UCSD-AML1 (cell line): ENCODE measurements around the gene EPB41L1.
"Not testable (repeated sequence)": the region's sequence is repeated elsewhere in the genome, so short reads cannot be mapped to it uniquely, and the experiment has no call there.

ENCODE experiments used
- DNase-seq: peaks from one replicate; lab custom pipeline; 2025; ENCODE audit not compliant: unreplicated experiment; lab: John Stamatoyannopoulos, UW

EPB41L1 gene

DNA sequence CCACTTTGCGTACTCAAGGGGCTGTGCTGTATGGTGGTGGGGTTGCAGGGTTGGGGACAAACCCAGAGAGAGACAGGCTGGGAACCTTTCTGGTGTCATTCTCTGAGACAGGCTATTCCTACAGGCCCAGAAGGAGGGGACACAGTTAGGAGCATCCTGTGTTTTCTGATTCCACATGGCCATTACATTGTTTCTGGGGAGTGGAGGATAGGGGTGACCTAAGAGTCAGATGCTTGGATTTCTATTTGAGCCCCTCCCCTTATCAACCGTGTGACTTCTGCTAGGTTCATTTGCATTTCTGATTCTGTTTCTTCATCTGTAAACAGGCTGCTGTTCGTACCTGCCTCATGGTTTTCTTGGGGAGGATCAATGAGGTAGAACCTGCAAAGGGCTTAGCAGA, 29.4 kb upstream of the EPB41L1 start:
- no peak for DNase-seq

DNA sequence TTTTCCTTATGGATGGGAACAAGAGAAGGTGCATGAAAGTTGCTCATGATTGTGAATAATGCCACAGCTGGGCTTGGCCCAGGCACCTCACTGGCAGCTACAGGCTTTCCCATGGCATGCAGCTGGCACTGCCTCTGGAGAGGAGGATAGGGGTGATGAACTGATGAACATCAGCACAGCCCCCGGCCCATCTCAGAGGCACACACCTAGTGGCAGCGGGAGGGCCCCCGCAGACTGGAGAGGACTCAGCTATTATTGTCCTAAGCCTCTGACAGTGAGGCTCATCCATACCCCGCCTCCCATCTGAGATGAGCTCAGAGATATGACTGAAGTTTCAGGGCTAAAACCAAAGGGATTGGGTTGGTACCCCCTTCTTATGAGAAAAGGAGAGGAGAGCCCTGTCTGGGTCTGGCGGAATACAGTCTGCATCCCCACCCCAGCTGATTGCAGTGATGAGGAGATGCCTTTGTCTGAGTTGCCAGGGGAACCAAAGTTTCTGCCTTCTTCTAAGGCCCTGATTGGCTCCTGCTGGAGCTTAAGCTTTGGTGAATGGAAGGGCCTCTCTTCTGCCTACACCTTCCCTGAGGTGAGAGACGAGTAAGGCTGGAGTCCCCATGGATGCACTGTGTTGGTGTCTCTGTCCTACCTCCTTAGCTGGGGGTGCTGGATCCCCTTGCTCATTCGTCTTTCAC, 27.6 kb upstream of the EPB41L1 start:
- DNase-seq = no peak

DNA sequence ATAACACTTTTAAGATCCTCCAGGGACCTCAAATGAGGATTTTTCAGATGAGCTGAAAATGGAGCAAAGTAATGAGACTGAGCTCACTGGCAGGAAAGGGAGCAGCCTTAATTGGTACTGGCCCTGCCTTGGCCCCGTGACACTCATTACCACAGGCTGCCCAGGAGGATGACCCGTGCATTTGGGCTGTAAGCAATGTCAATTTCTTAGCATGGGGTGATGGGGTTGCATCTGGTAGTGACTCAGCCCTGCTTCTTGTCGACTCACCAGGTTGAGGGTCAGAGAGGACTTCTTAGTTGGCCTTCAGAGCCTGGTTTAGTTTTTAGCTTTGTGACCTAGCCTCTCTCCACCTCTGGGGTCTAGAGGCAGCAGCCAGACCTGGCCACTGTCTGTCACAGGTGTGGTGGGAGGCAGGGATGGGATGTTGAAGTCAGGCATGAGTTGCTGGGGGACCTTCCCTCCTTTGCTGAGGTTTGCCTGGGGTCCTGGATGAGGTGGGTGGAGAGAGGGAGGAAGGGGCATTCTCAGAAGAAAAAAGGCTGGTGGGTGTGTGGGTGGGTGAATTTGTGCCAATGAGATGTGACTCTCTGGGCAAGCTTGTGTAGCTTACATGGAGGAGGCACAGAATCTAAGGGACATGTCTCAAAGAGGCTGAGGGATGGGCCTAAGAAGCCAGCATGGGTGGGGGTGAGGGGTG, 25.9 kb upstream of the EPB41L1 start:
- no peak for DNase-seq

DNA sequence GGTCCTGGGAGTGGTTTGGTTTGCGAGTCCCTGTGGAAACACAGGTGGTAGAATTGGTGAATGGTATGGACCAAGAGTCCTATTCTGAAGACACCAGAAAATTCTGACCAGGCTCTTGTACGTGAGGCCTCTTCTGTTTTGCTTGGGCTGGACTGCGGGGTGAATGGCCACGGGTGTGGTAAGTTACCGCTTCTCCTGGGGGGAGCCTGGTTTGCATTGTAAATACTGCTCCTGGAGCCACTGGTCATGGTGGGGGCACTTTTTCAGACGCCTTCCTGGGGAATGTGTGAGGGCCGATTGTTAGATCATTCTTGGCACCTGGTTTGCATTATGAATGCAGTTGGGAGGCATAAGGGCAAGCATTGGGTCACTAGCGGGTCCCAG, 25.4 kb upstream of the EPB41L1 start:
- DNase-seq = no peak

DNA sequence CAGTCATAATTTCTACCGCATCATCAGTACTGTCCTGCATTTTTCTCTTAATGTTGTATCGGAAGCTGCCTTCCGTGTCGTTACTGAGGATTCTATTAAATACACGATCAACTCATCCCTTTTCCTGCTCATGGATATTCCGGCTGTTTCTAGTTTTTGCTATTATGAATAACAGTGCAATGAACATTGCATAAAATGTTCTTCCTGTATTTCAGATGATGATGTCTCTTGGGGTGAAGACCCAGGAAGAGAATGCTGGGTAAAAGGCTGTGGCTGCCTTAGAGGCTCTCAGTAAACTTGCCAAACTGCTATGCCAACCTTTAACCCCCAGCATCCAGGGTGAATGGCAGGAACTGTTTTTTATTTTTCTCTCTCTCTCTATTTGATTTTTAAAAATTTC, 24.1 kb upstream of the EPB41L1 start:
- DNase-seq = no peak

DNA sequence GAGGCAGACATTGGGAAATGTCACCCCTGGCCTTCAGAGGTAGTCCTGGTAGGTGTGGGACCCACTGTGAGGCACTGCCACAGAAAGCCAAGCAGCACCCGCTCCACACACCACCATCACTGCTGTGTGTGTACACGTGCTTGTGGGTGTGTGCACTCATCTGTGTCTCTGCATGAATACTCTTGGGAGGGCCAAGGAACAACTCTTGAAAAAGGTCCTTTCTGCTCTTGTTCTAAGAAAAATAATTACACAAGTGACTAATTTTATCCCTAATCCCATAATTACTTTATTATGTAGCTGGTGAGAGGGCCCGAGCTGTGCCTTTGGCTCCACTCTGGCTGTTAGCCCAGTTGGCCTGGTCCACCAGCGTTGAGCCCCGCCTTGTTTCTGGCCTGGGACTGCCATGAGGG, 21.7 kb upstream of the EPB41L1 start:
- DNase-seq = no peak

DNA sequence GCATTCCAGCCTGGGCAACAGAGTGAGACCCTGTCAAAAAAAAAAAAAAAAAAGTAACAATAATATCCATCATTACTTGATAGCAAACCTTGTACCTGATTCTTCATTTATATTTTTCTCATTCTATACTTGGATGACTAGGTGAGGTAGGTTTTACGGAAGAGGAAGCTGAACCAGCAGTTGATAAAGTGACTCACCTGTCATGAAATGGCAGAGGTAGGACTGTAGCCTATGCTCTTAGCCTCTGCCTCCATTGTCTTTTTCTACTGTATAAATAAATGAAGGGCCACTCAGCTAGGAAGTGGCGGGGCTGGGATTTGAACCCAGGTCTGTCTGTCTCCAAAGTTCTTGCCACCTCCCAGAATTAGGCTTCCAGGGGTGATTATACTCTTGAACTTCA, 20.7 kb upstream of the EPB41L1 start:
- no peak for DNase-seq

DNA sequence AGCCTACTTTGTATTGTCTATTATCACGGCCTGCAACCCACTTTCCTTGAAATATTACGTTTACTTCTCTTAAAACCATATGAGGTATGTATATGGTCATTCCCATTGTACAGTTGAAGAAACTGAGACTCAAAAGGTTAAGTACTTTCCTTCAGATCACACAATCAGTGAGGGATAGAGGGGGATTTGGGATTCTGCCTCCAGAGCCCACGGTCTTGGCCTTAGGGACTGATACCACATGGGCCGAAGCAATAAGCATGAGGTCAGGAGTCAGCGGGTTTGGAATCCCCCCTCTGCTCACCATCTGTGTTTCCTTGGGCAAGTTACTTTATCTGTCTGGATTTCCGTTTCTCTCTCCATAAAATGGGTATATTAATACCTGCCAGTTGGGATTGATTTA, 19.4 kb upstream of the EPB41L1 start:
- DNase-seq = no peak

DNA sequence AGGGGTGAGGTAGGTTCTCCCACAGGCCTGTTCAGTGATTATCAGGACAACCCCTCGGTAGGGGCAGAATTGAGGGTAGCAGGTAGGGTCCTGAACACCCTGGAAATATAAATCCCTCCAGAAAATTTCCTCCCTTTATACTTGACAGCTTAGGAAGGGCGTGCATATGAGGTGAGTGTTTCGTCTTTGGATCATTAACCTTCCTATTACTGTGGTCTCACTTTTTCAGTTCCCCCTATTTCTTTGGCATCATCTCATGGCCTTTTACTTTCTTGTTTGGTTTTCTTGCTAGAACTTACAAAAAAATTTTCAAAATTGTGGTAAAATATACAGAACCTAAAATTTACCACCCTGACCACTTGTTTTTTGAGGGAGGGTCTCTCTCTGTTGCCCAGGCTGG, 18.7 kb upstream of the EPB41L1 start:
- no peak for DNase-seq

DNA sequence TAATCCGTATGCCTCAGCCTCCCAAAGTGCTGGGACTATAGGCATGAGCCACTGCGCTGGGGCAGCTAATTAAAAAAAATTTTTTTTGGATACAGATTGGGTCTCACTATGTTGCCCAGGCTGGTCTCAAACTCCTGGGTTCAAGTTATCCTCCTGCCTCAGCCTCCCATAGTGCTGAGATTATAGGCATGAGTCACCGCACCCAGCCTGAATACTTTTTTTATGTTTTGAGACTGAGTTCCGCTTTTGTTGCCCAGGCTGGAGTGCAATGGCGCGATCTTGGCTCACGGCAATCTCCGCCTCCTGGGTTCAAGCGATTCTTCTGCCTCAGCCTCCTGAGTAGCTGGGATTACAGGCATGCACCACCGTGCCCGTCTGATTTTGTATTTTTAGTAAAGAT, 17.2 kb upstream of the EPB41L1 start:
- not testable (repeated sequence) for DNase-seq

DNA sequence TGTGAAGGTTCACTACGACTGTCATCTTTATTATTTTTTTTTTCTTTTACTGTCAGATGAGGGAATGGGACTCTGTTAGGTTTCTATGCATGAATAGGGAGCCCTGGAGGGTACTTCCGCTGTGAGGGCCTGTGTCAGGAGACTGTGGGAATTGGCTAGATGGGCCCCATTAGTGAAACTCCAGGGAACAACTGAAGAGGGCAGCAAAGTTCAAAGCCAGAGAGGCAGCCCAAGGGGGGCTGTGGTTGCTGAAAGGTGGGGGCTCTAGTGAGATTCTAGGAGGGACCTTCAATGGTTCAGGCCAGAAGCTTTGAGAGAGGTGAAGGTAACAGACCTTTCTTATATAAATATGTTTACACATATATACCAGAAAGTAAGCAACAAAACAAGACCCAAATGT, 13.2 kb upstream of the EPB41L1 start:
- no peak for DNase-seq

DNA sequence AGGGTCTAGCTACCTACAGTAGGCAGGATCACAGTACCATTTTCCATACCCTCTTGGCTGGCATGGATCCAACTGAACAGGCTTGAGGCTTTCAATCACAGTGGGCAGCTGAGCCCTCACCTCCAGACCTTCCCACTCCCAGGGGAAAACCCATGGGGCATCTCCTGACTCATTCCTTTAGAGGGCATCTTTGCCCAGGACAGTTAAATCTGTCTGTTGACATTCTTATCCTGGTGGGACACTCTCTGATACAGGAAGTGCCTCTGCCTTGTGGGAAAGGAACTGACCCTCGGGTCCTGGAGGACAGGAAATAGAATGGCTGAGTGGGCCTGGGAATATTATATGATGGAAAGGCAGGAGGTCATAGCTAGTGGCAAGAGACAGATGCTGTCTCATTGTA, 10.2 kb upstream of the EPB41L1 start:
- no peak for DNase-seq

DNA sequence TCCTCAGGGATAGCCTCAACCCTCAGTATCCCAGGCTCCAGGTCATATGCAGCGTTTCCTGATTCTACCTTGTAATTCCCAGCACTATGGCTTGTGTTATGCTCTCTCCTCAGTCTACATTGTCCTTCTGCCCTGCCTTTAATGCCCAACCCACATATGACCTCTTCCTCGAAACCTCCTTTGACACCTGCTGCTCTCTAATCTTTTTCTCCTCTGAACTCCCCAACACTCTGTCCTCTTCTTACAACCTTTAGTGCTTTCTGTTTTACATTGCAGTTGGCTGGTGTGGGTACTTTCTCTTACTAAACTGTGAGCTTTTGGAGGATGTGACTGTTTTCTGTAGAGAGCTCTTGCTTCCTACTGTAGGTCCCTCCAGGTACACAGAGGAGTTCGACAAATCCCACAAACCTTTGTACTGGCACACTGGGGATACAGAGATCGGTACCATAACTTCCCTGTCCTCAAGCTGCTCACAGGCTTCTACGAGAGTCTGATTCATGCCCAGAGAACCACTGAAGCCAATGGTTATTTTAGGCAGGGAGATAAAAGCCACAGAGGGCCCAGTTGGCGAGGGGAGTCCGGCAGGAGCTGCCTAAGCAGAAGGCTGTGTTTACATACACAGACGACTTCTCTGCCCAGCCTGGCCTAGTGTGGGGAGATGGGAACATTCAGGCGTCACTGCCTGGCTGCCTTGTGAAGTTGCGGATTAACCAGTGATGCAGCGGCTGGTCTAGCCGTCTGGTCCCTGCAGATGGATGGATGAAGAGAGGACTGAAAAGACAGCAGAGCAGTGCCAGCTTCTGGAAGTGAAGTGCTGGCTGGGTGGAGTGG, 8.4 kb upstream of the EPB41L1 start:
- no peak for DNase-seq

DNA sequence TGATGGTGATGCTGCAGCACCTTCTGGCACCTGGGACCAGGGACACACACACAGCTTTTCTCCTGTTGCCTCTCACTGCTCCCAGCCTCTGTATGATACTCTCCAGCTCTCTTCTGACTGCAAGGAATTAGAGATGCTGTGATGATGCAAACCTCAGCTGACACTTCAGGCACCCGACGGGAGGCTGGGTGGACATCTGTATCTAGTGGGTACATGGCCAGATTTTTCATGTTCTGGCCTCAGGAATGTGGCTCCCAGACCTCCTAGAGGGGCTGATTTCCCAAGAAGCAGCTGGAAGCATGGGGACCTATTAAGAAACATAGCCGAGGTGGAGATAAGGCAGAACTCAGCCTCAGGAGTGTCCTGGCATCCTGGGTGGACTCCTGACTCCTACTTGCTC, 6.8 kb upstream of the EPB41L1 start:
- no peak for DNase-seq

DNA sequence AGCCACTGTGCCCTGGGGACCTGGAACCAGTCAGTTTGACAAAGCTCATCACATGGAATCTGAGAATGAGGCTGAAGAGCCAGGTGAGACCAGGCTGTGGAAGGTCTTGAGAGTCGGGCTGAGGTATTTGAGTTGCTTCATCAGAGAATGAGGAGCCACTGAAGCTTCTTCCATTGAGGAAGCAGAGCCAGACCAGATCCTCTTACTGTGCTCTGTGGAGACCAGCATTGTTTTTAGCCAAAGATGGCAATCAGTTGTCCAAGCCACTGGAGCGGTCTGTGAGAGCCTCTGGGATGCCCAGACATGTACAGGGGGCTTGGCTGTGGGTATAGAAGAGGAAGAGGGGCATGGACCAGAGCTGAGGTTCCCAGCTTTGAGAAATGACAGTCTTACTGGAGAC, 6.1 kb upstream of the EPB41L1 start:
- no peak for DNase-seq

DNA sequence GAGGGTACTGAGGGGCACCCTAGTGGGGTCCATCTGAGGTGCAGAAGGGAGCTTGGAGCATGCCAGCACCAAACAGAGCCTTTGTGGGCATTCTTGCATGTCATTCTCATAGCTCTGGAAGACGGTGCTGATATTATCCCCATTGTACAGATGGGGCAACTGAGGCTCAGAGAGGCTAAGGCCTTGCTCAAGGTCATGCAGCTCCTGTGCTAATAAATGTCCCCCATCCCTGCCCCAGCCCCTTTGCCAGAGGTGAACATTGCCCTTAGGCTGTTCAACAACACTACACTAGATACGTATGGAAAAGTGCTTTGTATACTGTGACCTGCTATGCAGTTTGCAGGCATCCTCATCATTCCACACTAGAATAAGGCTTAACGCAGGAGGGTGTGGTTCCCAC, 5.5 kb upstream of the EPB41L1 start:
- no peak for DNase-seq

DNA sequence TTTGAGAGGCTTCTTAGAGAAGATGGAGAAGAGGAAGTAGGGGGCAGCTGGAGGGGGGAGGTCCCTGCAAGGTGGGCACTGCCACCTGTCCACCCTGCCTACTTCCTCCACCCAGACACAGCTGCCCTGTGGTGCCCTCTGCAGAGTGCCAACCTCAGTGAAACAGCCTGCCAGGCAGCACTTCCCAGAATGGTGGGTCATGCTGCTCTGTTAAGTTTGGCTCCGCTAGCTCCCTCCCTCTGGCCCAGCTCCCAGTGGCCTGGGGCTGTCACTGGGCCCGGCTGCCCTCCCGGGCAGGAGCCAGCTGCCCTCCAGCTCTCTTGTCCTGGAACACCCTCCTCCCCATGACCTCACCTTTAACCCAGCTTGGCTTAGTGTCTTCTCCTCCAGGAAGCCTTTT, 5.1 kb upstream of the EPB41L1 start:
- DNase-seq = no peak

DNA sequence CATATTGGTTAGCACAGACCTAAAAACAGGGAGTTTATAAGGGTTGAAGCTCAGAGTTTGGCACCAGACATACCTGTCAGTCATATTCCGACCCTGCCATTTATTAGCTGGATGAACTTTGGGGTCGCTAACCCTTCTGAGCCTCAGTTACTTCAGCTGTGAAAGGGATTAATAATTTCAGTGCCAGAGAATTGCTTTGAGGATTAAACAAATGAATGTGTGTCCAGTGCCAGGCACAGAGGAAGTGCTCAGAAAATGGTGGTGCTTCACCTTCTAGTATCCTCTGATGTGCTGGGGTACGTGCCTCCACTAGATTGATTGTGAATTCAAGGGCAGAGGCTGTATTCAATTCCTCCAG, 4.1 kb upstream of the EPB41L1 start:
- no peak for DNase-seq

DNA sequence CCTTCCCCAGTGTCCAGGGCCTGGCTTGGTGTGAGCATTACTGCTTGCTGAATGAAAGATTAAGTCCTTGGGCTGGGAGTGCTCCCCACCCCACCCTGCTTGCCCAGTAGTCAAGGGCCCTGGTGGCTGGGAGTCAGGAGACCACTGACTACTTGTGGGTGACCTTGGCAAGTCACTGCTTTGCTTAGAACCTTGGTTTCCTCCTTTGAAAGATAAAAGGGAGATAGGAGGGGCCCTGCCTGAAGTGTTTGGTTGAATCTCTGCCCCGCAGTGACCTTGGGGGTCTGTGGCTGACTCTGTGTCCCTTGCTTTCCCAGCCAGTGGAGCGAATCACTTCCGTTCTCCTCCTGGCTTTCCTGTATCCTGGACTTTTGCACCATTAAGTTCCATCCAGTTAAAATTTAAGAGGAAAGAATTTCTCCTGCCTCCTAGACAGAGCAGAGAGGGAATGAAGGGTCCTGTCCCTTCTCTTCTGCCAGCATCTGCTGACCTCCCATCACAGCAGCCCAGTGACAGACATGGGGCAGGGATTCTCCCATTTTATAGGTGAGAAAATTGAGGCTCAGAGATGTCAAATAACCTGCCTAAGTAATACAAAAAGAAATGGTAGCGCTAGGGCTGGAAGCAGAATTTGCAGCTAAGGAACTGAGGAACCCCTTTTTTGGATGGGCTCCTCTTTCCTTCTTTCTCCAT, 3.5 kb upstream of the EPB41L1 start:
- no peak for DNase-seq

DNA sequence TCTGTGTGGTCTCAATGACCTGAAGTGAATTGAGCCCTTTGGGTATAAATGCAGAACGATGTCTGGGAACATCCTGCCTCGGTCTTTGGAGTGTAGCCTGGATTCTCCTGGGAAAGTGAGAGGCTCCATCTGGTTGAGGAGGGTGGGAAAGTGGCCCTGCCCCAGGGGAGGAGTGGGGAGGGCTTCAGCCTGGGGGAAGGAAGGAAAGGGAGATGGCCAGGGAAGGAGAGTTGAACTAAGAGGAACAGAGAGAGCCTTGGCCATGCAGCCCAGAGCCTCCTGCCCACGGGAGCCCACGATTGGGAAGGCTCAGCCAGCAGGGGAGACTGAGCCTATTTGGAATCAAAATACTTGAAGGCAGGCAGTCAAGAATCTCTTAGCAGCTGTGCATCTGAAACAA, 2.3 kb upstream of the EPB41L1 start:
- no peak for DNase-seq

DNA sequence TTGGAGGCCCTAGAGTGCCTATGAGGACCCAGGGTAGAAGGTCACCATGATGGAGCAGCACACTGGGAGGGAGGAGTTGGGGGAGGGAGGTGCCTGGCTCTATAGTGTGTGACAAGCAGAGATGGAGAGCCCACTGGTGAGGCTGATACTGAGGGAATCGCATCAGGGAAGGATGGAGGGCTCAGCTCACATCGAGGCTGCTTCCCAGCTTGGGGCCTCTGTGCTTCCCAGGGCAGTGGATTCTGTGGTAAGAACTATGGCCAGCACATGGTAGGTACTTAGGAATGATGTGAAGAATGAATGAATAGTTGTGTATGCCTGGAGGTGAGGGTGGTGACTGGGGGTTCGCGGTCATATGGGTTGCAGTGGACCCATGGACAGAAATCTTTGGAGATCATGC, 1.3 kb upstream of the EPB41L1 start:
- no peak for DNase-seq
